ENCODE measurements around the gene HDAC4.

- TF ChIP-seq ETV6 (conservative IDR thresholded peaks at IDR 0.05 in 1 of 2, IDR thresholded peaks at IDR 0.05 in 1 of 2; ENCODE audit: borderline replicate concordance in 1 of 2, low read depth in 1 of 2) (no peak), USF2 (IDR thresholded peaks at IDR 0.05; ENCODE audit: borderline replicate concordance, low read depth, low read length) (no peak), POLR2AphosphoS5 (IDR thresholded peaks at IDR 0.05; ENCODE audit: low read length) (no peak), ZBED1 (IDR thresholded peaks at IDR 0.05; ENCODE audit: borderline replicate concordance) (no peak), SKIL (IDR thresholded peaks at IDR 0.05; ENCODE audit: low read depth, poor library complexity, severe bottlenecking) (no peak), ATF3 (IDR thresholded peaks at IDR 0.05; ENCODE audit: borderline replicate concordance, extremely low read depth, low read depth, low read length) (no peak), CTCF (IDR thresholded peaks at IDR 0.05 in 2 of 3, conservative IDR thresholded peaks at IDR 0.05 in 1 of 3; ENCODE audit: control insufficient read depth in 2 of 3, extremely low read depth in 1 of 3, insufficient read depth in 1 of 3, low read depth in 3 of 3, low read length in 3 of 3) (no peak), ZNF24 (IDR thresholded peaks at IDR 0.05) (no peak), SRF (IDR thresholded peaks at IDR 0.05; ENCODE audit: low read depth in 2 of 2, low read length in 2 of 2) (no peak)
Observed at GRCh38 chr2:239330836-239331235, 70.0 kb downstream of the HDAC4 start.

Measured in GM12878 (cell line).